ENCODE data around the gene ACSF3. TPM values are rescaled to one million over a fixed set of nuclear protein-coding genes. Genes with fewer than 3 reads are reported as not detected.

The ACSF3 gene
- total RNA-seq, 1 donor from 2014 or later = 78.0 TPM

DNA sequence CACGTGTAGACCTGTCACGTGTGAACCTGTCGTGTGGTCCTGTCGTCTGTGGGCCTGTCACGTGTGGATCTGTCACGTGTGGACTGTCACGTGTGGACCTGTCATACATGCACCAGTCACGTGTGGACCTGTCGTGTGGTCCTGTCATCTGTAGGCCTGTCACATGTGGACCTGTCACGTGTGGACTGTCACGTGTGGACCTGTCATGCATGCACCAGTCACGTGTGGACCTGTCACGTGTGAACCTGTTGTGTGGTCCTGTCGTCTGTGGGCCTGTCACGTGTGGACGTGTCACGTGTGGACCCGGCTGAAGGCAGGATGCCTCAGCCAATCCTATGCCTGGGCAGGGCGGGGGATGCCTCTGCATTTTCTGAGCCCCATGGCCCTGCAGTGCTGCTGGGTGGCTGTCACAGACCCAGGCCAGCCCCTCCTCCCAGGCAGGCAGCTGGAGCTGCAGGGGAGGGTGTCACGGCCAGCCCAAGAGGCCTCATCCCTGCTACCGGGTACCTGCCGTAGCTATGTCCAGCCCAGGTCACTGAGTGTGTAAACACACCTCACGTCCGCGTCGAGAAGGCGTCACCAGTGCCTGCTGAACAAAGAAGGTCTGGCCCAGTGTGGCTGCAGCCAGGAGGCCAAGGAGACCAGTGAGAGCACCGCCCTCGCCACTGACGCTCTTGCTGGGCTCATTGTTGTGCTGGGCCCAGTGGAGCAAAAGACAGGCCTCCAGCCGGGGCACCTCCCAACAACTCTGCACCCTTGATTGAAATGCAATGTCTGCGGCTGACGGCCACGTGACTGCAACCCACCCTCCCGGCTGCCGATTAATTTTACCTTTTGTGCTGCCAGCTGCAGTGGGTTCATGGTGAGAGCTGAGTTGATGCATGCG lies 18.6 kb upstream of the ACSF3 start:
- Mint-ChIP-seq H3K4me3 (no peak overlapping the region), H3K36me3 (ENCODE audit: low read depth) (no peaks in the 10 kb centered on the region), H3K9me3 (no peaks in the 10 kb centered on the region), H3K27me3 (no peaks in the 10 kb centered on the region), H3K4me1 (no peaks in the 10 kb centered on the region), H3K27ac (no peak overlapping the region)
- ChIA-PET POLR2A (no interaction called here), CTCF (no interaction called here)
- intact Hi-C loops (cut with micrococcal nuclease) = no loop called here
- TF ChIP-seq CTCF (IDR thresholded peaks at IDR 0.05) = no peak
- no peak for DNase-seq
- ATAC-seq (ENCODE audit: low read depth) = no peak

DNA sequence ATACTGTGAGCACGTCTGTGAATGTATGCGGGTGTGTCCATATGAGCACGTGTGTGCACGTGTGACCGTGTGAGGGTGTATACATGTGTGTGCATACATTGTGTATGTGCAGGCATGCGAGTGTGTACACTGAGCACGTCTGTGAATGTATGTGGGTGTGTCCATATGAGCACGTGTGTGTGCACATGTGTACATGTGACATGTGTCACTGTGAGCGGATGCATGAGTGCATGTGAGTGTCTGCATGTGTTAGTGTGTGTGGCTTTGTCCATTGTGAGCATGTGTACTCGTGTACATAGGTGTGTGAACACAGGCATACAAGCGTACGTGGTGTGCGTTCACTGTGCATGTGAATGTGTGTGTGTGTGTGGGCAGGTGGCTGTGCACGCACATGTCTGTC lies 17.5 kb upstream of the ACSF3 start:
- H3K27me3 Mint-ChIP-seq = no peaks in the 10 kb centered on the region
- ChIA-PET POLR2A (no interaction called here), CTCF (no interaction called here)
- no peak for DNase-seq
- no peaks in the 10 kb centered on the region for H3K36me3 Mint-ChIP-seq (ENCODE audit: low read depth)
- no peak overlapping the region for H3K27ac Mint-ChIP-seq
- H3K4me3 Mint-ChIP-seq = no peak overlapping the region
- intact Hi-C loops (cut with micrococcal nuclease) = no loop called here
- H3K9me3 Mint-ChIP-seq = no peaks in the 10 kb centered on the region
- H3K4me1 Mint-ChIP-seq = no peaks in the 10 kb centered on the region
- TF ChIP-seq CTCF (IDR thresholded peaks at IDR 0.05) = no peak
- no peak for ATAC-seq (ENCODE audit: low read depth)

DNA sequence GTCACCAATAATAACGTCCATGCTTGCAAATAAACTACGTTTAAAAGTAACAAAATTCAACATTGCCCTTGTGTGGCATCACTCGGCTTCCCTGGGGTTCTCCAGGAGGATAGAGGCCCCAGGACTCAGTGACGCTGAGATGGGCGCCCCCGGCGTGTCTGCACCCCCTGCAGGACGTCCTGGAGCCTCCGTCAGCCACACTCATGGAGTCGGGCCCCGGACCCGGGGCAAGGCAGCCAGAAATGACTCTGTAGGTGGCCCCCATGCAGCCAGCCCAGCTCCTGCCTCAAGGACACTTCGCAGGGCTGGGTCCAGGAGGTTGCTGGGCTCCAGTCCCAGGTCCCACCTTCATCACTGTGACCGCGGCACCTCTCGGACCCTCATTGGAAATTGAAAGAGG lies 16.6 kb upstream of the ACSF3 start:
- ChIA-PET POLR2A (no interaction called here), CTCF (no interaction called here)
- Mint-ChIP-seq H3K27ac (no peak overlapping the region), H3K9me3 (no peaks in the 10 kb centered on the region), H3K4me1 (peaks cover 2% of the 10 kb centered on the region), H3K4me3 (no peak overlapping the region), H3K27me3 (no peaks in the 10 kb centered on the region), H3K36me3 (ENCODE audit: low read depth) (no peaks in the 10 kb centered on the region)
- intact Hi-C loops (cut with micrococcal nuclease) = no loop called here
- no peak for ATAC-seq (ENCODE audit: low read depth)
- no peak for DNase-seq
- TF ChIP-seq CTCF (IDR thresholded peaks at IDR 0.05) = no peak

DNA sequence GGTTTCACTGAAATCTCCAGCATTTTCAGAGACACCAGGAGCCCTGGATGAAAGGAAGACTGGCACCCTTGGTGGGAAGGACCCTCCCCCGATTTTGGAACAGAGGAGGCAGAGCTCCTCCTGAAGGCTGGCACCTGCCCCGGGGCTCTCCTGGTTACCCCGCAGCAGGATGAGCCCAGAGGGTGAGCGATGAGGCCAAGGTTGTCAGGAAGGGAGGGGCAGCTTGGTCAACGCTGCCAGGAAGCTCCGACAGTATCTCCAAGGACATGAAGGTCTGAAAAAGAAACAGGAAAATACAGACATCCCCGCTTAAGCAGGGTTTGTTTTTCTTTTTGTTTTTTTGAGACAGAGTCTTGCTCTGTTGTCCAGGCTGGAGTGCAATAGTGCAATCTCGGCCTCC lies 15.5 kb upstream of the ACSF3 start:
- ChIA-PET POLR2A (no interaction called here), CTCF (no interaction called here)
- no peak overlapping the region for H3K27ac Mint-ChIP-seq
- no peak overlapping the region for H3K4me3 Mint-ChIP-seq
- H3K4me1 Mint-ChIP-seq = peaks cover 5% of the 10 kb centered on the region
- H3K9me3 Mint-ChIP-seq = no peaks in the 10 kb centered on the region
- TF ChIP-seq CTCF (IDR thresholded peaks at IDR 0.05) = no peak
- H3K36me3 Mint-ChIP-seq (ENCODE audit: low read depth) = no peaks in the 10 kb centered on the region
- H3K27me3 Mint-ChIP-seq = no peaks in the 10 kb centered on the region
- DNase-seq (no peak), ATAC-seq (ENCODE audit: low read depth) (no peak)
- intact Hi-C loops (cut with micrococcal nuclease) = no loop called here

GRCh38 chr16:89079434-89079980 lies 14.1 kb upstream of the ACSF3 start:
- POLR2A ChIA-PET = interaction anchor here (0.6 kb wide), 1 partner anchor 8 kb away, joined by 3 read pairs; no protein-coding TSS in a partner anchor

More at GRCh38 chr16:89079434-89079980, 14.1 kb upstream of the ACSF3 start:
- CTCF ChIA-PET = no interaction called here
- Mint-ChIP-seq H3K27ac (no peak overlapping the region), H3K27me3 (no peaks in the 10 kb centered on the region), H3K4me1 (peaks cover 8% of the 10 kb centered on the region), H3K9me3 (no peaks in the 10 kb centered on the region), H3K36me3 (ENCODE audit: low read depth) (no peaks in the 10 kb centered on the region), H3K4me3 (no peak overlapping the region)
- no peak for TF ChIP-seq CTCF (IDR thresholded peaks at IDR 0.05)
- no peak for ATAC-seq (ENCODE audit: low read depth)
- DNase-seq = no peak
- intact Hi-C loops (cut with micrococcal nuclease) = no loop called here

Data from activated B cell treated with CpG ODN at 0.5 μM for 24 hours (primary cell).